Astrocyte of the spinal cord (primary cell): Measurements from ENCODE around the gene ABLIM2.

ENCODE experiments used
- DNase-seq: peaks from one replicate; pipeline ENCODE4 v3.0.0; 2011; ENCODE audit warnings: low read depth, low spot score
- H3K4me3 ChIP-seq: 2 replicates; pipeline ENCODE4 v1.5.1; 2011; ENCODE audit warnings: low read depth, mild to moderate bottlenecking, low read length, moderate library complexity
- in situ Hi-C: cut with HindIII; loops from 2 replicates; pipeline ENCODE4 v1.10.0; 2017; ENCODE audit warnings: low sequenced_read_pairs
- TF ChIP-seq, protein P1 (sequence below): IDR thresholded peaks from 2 replicates; pipeline ENCODE4 v1.5.1; 2012; ENCODE audit warnings: low read depth, mild to moderate bottlenecking, low read length, inconsistent platforms

The ABLIM2 gene

DNA sequence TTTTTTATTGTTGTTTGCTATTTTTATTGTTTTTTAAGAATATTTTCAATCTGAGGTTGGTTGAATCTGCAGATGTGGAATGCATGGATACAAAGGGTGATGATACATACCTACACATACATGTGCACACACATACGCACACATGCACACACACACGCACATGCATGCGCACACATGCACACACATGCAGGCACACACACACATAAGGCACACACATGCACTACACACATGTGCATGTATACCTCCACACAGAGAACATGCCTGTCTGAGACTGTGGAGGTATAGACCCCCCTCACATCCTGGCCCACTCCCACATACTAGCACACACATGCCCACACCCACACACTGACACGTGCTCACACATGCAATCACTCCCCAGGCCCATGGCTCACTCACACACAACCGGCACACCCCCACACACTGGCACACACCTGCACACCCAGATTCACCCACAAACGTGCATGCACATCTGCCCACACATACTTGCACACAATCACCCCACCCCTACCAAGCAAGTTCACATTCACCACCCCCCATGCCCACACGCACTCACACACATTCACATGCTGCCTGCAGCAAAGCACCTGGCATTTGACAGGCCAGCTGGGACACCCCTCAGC is 121.4 kb downstream of the ABLIM2 start:
- in situ Hi-C loops, result no loop called here
- no peak for DNase-seq
- H3K4me3 ChIP-seq, result no peak overlapping the region
- TF ChIP-seq, protein P1, sequence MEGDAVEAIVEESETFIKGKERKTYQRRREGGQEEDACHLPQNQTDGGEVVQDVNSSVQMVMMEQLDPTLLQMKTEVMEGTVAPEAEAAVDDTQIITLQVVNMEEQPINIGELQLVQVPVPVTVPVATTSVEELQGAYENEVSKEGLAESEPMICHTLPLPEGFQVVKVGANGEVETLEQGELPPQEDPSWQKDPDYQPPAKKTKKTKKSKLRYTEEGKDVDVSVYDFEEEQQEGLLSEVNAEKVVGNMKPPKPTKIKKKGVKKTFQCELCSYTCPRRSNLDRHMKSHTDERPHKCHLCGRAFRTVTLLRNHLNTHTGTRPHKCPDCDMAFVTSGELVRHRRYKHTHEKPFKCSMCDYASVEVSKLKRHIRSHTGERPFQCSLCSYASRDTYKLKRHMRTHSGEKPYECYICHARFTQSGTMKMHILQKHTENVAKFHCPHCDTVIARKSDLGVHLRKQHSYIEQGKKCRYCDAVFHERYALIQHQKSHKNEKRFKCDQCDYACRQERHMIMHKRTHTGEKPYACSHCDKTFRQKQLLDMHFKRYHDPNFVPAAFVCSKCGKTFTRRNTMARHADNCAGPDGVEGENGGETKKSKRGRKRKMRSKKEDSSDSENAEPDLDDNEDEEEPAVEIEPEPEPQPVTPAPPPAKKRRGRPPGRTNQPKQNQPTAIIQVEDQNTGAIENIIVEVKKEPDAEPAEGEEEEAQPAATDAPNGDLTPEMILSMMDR, result no peak

DNA sequence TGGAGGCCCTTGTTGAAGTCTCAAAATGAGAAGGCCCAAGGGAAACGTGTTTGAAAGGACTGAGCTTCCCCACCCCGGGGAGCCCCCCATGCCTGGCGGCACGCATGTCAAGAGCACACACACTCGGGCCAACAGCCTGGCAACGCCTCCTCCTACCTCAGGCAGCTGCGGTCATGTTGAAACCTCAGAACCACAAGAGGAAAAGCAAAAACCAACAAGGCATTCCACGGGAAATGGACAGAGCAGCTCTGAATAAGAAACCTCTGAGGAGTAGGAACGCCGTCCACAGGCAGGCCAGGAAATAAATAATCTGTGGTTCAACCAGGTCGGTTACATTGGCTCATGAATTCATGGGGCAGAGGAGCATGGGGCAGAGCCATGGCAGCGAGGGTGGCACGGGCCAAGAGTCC is 123.2 kb downstream of the ABLIM2 start:
- TF ChIP-seq, protein P1, result no peak
- peak; percentile 61 for DNase-seq
- in situ Hi-C loops, result no loop called here
- no peak overlapping the region for H3K4me3 ChIP-seq

DNA sequence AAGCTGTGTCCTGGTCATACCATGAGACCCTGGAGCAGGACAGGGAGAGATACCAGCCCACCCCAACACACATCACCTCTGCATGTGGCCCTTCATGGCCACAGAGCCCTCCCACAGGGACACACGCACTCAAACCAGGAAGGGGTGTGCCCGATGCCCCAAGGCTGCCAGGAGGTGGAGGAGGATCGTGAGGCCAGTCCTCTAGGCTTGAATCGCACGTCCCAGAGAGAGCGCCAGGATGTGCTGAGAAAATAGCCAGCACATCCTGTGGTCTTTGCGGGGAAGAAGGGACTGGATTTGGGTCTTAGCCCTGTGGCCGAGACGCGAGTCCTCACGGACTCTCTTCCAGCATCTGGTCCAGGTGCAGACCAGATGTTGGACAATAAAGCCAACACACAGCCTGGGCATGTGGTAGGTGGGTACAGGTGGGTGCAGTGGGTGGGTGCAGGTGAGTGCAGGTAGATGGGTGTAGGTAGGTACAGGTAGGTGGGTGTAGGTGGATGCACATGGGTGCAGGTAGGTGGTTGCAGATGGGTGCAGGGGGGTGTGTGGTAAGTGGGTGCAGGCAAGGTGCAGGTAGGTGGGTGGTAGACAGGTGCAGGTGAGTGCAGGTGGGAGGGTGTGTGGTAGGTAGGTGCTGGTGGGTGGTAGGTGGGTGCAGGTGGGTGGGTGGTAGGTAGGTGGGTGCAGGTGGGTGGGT is 124.6 kb downstream of the ABLIM2 start:
- in situ Hi-C loops, result no loop called here
- TF ChIP-seq, protein P1, result no peak
- DNase-seq, result no peak
- no peak overlapping the region for H3K4me3 ChIP-seq

DNA sequence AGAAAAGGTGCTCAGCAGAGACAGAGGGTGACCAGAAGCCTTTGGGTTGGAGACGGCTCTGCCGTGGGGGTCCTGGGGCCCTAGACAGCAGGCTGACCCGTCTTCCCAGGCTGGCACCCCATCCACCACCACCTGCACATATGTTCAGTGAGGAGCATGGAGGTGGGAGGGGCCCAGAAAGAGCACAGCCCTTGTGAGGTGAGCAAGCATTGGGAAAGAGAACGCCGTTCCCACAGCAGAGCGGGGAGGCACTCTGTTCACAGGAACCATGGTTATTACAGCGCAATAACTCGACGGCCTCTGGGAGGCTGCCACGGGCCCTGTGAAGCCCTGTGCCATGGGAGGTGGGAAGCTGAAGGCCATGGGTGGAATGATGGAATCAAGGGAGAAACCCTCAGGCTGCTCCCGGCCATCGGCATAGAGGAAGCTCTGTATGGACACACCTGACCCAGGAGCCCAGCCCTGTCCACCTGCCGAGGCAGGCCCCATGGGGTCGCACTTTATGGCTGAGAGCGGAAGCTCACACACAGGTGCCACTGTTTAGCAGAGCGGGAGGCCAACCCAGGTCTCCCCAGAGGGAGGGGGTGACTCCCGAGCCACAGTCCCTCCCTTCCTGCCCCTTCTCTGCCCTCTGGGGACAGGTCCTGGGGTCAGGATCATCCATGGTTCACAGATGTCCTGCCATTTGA is 125.4 kb downstream of the ABLIM2 start:
- DNase-seq, result no peak
- H3K4me3 ChIP-seq, result no peak overlapping the region
- TF ChIP-seq, protein P1, result no peak
- in situ Hi-C loops, result no loop called here

DNA sequence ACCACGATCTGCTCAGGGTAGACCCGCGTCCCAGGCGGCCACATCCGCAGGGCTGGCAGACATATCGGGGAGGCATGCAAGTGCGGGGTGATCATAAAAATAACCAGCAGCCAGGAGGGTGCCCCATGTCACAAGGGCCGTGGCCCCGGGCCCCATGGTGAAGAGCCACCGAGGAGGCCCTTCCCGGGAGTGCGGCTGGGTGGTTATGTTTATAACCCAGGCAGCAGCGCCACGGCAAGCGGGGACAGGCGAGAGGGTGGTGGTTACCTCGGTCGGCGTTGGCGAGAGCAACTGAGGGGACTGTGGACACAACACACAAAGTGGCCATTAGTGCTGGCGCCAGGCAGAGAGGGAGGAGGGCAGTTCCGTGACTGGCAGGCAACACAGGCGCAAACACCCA is 126.2 kb downstream of the ABLIM2 start:
- in situ Hi-C loops, result no loop called here
- H3K4me3 ChIP-seq, result no peak overlapping the region
- TF ChIP-seq, protein P1, result no peak
- DNase-seq, result no peak

DNA sequence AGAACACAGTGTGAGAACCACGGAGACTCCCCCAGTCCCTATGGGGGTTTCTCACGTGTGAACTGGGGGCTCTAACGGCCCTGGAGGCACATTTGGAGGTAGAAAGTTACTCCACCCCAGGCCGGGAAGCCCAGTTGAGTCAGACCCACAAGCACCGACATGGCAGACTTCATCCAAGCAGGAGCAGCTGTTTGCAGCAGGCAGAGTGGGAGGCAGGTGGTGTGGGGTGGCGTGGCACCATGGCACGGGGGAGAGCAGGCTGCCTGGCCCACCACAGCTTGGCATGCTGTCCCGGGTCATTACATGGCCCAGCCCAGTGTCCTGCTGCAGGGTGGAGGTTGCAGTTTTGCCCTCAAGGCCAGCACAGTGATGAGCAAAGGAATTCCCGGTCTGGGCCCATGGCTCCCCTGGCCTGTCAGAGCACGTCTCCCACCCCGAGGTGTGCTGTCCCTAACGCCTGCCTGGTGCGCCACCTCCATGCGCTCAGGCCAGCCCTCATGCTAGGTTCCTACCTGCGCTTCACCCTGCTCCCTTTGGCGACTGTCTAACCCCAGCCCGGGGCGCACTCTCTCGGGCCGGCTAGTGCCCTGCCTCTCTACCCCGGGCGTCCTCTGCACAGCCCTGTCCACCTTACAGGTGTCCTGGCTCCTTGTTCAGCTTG is 128.4 kb downstream of the ABLIM2 start:
- DNase-seq, result no peak
- TF ChIP-seq, protein P1, result no peak
- H3K4me3 ChIP-seq, result no peak overlapping the region
- in situ Hi-C loops, result no loop called here
